KOPT-K1 (cell line): Measurements from ENCODE around the gene RNF222.
"Not testable (repeated sequence)": the region's sequence is repeated elsewhere in the genome, so short reads cannot be mapped to it uniquely, and the experiment has no call there.

ENCODE experiments used
- H3K27ac ChIP-seq: fragments of 200-600 bp; sonication (generic); 2 replicates; pipeline ENCODE4 v1.5.1; 2016; ENCODE audit warnings: antibody characterized with exemption, mild to moderate bottlenecking, low read depth, low read length; ENCODE audit not compliant: poor library complexity, severe bottlenecking
- H3K36me3 ChIP-seq: fragments of 200-600 bp; sonication (generic); 2 replicates; pipeline ENCODE4 v1.5.1; 2017; ENCODE audit warnings: antibody characterized with exemption, mild to moderate bottlenecking, low read length, moderate library complexity; ENCODE audit not compliant: insufficient read depth
- H3K9me3 ChIP-seq: fragments of 200-600 bp; sonication (generic); 2 replicates; pipeline ENCODE4 v1.5.1; 2017; ENCODE audit warnings: antibody characterized with exemption, low read length, mild to moderate bottlenecking; ENCODE audit not compliant: insufficient read depth, poor library complexity, severe bottlenecking

RNF222 gene

DNA sequence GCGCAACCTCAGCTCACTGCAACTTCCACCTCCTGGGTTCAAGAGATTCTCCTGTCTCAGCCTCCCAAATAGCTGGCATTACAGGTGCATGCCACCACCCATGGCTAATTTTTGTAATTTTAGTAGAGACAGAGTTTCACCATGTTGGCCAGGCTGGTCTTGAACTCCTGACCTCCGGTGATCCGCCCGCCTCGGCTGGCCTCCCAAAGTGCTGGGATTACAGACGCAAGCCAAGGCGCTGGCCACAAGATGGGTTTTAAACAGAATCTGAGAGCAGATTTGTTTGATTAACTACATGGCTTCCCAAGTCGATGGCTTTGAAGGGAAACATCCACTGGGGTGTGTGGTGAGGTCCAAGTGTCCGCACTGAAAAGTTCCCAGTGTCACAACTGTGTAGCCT lies 3.1 kb downstream of the RNF222 start:
- not testable (repeated sequence) for H3K9me3 ChIP-seq, H3K36me3 ChIP-seq, H3K27ac ChIP-seq

DNA sequence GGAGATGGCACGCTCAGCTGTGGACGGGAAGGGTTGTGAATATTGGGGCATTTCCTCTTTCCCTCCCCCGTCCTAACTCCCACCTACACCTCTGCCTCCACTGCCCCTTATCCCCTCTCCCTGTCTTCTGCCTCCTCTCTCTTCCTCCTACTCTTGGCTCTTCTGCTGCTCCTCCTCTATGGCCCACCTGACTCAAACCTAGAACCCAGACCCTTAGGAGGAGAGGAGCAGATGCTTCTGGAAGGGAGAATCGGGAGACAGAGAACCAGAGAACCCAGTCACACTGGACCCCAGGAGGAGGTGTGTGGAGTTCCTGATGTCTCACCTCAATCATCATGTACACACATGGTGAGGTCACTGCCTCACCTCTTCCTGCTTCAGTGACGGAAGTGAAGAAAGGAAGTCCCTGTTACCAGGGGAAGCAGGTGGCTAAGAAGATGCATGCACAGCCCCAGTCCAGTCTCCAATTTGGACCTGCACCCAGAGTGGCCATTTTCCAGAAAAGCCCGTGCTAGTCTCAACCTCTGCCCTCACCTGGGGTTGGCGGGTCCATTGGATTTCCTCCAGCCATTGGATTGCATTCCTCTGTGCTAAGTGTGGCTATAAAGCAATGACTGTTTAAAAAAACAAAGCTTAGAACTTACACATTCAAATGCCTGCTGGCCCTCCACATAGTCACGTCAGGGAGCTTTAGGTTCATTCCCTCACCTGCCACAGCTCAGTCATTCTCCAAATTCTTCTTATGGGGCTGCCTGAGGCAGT lies 4.0 kb downstream of the RNF222 start:
- no peaks in the 10 kb centered on the region for H3K36me3 ChIP-seq
- H3K9me3 ChIP-seq: no peaks in the 10 kb centered on the region
- H3K27ac ChIP-seq: peak overlapping the region; percentile 24

DNA sequence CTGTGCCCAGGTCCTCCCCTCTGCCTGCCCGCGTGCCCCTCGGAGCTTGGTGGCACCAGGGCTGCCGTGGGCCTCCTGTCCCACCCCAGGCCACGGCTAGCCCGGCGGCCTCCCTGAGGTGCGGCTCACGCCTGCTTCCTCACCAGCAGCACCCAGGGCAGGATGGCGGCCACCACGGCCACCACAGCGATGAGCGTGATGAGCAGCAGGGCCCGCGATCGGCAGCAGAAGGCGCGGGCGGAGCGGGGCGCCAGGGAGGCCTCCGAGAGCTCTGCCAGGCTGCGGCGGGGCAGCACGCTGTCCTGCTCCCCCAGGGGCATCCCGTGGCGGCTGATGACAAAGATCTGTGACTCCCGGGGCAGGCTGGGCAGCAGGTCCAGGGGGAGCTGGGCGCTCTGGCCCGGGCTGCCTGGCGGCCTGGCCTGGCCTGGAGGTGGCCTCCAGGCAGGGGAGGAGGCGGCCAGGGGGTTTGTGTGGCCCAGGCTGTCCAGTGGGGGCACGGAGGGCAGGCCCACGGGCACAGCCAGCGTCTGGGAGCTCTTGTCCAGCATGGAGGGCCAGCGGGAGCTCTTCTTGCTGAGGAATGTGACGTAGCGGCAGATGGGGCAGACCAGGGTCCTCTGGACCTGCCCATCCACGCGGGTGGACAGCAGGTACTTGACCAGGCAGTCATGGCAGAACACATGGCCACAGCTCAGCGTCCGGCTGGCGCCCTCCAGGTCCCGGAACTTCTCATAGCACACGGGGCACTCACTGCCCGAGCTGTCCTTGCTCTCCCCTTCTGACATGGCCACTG lies 4.8 kb downstream of the RNF222 start:
- peak overlapping the region; percentile 24 for H3K27ac ChIP-seq
- no peaks in the 10 kb centered on the region for H3K9me3 ChIP-seq
- H3K36me3 ChIP-seq: no peaks in the 10 kb centered on the region

DNA sequence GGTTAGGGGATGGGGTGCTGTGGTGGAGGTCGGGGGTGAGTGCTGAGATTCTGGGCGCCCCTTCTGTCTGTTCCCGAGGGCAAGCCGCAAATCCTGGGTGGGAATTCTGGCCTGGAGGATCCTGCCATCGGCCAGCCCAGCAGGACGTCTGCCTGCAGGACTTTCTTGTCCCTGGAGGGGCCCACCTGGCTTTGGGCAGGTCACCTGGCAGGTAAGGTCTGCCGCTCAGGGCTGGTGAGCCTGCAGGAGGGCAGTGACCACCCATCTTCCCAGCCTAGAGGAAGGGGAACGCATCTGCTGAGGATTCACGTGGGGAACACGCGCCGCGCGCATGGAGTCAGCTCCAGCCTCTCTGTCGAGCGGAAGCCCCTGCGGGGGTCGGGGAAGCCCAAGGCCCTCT lies 5.4 kb downstream of the RNF222 start:
- Histone ChIP-seq H3K27ac (peak overlapping the region; percentile 2), H3K9me3 (no peaks in the 10 kb centered on the region)

DNA sequence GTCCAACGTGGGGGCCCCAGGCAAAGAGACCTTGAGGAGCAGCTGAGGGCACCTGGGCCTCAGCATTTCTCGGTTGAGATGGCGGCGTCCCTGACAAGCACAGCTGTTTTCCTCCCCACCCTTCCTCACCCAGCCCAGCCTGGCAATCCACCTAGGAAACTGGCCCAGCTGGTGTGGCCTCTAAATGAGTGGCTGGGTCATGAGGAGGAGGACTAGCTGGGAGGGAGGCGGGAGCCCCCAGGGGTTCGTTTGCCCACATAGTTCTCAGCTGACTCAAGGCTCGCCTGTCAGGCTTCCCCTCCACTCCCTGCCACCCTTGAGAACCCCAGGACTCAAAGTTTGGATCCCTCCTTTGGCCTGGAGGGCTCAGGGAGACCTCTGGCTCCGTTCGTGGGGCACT lies 5.9 kb downstream of the RNF222 start:
- Histone ChIP-seq H3K36me3 (no peaks in the 10 kb centered on the region), H3K9me3 (no peaks in the 10 kb centered on the region), H3K27ac (peak overlapping the region; percentile 2)

More for the DNA sequence above, 5.4 kb downstream of the RNF222 start:
- H3K36me3 ChIP-seq: no peaks in the 10 kb centered on the region

DNA sequence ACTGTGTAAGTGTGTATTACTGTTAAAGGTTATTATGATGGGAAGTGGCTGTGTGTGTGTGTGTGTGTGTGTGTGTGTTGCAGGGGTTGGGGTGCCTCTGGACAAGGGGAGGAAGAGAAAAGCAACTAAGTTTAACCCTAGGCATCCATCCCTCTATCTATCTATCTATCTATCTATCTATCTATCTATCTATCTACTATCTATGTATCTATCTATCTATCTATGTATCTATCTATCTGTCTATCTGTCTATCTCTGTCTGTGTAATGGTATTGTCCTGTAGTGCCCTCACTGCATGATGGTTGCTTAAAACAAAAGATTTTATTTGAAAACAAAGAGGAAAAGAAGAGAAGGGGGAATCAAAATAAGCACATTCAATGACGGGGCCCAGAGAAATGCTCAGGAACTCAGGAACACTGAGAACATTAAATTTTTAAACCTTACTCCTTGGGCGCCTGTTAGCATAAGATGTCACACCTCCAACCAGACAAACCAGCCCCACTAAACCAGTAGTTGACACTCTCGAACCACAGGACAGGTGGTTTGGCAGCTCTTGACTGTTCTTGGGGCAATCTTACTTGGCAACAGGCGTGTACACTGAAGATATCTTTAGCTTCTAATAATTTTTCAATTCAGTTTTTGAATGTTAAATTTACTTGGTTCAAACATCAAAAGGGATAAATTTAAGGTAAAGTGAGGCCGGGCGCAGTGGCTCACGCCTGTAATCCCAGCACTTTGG lies 9.5 kb downstream of the RNF222 start:
- Histone ChIP-seq H3K9me3 (no peaks in the 10 kb centered on the region), H3K27ac (peak overlapping the region; percentile 98), H3K36me3 (no peaks in the 10 kb centered on the region)

DNA sequence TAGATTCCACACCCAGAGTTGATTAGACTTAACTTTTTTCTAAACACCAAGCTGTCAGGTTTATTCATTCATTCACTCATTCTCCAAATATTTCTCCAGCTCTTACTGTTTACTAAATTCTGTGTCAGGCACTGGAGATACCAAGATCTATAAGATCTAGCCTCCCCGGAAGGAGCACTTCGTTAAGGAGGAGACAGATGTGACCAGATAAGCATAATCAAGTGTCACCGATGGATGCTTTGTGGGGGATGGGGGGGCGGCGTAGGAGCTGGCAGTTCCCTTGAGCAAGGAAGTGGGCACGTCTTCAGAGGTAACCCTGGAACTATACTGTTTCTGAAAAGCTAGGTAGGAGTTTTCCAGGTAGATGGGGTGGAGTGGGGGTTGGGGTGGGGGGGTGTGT lies 10.8 kb downstream of the RNF222 start:
- Histone ChIP-seq H3K27ac (peak overlapping the region; percentile 98), H3K9me3 (no peaks in the 10 kb centered on the region), H3K36me3 (peaks cover 3% of the 10 kb centered on the region; the same call in 1 of the 2 replicates)

DNA sequence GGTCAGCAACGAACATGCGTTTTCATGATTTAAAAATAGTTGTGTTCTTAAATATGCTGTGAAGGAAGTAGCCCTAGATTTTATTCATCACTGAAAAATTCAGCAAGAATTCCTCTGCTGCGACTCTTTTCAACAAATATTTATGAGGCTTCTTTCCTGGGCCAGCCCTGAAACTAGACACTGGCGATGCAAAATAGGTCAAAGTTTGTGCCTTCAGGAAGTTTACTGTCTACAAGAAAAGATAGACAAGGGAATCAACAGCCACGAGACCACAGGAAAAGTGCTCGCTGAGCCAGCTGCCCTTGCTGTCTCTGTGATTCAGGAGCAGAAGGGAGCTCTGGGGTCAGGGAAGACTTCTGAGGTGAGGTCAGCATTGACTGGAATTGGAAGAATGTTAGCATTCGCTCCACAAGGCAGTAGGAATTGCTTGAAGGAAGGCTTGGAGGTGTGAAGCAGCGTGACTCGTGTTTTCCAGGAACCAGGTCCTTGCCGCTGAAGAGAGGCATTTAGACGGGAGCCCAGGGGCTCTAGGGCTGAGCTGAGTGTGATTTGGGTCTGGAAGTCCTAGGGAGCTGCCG lies 12.7 kb downstream of the RNF222 start:
- Histone ChIP-seq H3K9me3 (no peaks in the 10 kb centered on the region), H3K27ac (peak overlapping the region; percentile 98), H3K36me3 (peaks cover 23% of the 10 kb centered on the region)

DNA sequence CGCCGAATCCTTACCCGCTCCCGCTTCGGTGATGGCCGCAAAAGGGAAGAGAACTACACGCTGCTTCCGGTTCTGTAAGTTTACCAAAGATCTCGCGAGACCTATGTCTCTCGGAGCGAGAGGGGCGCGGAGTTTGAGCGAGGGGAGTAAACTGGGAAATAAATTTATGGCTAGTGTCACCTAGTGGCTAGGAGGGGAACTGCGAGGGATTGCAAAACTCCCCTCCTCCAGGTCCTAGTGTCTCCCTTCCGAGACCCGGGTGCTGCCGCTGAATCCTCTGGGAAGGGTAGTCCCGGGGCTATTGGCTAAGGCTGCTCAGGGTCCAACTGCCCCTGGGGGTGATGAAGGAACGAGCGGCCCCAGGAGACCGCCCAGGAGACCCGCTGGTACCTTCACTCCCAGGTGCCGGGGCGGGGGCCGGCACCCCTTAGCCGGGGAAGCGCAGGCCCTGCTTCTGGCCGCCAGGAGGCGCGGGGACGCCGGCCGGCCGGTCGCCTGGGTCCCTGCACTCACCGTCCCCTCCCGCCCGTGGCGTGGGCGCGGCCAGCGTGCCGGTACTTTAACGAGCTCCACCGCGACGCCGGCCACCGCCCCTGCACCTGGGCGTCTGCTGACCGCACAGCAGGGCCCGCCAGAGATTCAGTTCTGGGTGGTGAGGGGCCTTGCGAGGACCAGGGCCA lies 14.3 kb downstream of the RNF222 start, which contains the start of gene RPL26:
RPL26 (minus strand) TSS at position 51 of the 680 bp plus-strand sequence. CDS start 883 bp downstream, outside the sequence.
- Histone ChIP-seq H3K27ac (peak within 1 kb of the TSS; percentile 98), H3K9me3 (no peaks in the 10 kb centered on the region), H3K36me3 (peaks cover 39% of the 10 kb centered on the region)

DNA sequence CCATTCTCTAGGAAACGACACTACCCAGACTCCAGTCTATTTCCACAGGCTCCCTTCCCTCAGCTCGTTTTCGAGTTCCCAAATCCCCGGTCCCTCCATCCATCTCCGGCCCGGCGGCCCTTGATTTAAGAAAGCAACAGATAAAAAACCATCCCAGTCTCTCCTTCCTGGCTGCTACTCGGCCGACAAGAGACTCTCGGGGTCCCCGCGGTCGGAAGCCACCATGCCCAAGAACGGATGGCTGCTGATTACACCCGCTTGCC lies 14.8 kb downstream of the RNF222 start:
- Histone ChIP-seq H3K9me3 (no peaks in the 10 kb centered on the region), H3K36me3 (peaks cover 44% of the 10 kb centered on the region), H3K27ac (peak overlapping the region; percentile 98)

DNA sequence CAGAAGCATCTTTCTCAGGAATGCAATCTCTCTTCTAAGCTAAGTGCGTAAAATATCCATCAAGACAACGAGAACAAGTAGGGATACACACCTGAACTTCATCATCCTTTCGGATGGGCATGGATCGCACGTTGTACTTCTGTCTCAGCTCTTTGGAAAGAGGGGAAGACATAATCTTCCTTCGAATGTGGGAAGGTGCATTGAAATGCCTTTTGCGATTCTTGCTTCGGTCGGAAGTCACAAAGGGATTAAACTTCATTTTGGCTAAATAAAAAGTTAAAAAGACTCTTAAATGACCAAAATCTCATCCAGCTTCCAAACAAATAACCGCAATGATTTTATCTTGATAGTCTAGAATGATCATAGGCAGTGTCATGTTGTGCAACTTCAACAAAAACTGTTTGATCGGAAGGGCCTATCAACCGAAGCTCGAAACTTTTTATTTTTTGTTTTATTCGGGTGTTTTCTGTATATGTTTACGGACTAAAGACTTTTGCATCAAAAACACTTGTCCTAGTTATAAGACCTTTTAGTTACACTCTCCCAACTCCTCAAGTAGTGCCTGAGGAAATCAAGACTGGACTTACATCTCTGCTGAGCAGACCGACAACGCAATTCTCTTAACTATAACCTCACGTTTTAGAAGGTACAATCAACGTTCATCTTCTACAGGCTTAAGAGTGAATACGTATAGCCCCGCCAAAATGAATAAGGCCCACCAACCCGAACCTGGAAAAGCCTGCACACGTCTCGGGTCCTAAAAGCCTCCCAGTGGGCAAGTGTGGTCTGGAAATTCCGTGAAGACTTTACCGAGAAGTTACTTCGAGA lies 15.4 kb downstream of the RNF222 start:
- H3K9me3 ChIP-seq: no peaks in the 10 kb centered on the region
- H3K27ac ChIP-seq: peak overlapping the region; percentile 98
- peaks cover 49% of the 10 kb centered on the region for H3K36me3 ChIP-seq

DNA sequence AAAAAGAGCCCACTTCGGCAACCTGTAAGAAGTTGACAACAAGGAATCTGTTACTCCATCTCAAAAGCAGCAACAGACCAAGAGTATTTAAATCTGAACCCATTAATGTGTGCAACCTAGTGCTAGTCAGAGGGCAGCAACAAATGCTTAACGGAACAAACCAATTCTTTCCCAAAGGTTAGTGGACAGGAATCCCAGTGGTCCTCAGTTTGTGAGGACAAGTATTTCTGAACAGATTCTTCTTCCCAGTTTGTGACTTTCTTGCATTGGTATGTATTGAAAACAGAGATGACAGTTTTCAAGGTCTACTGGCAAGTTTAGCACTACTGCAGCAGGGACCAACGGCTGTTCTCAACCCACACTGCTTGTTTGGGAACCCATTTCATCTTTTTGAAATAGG lies 17.6 kb downstream of the RNF222 start:
- Histone ChIP-seq H3K27ac (no peak overlapping the region), H3K9me3 (no peaks in the 10 kb centered on the region), H3K36me3 (peaks cover 62% of the 10 kb centered on the region)

DNA sequence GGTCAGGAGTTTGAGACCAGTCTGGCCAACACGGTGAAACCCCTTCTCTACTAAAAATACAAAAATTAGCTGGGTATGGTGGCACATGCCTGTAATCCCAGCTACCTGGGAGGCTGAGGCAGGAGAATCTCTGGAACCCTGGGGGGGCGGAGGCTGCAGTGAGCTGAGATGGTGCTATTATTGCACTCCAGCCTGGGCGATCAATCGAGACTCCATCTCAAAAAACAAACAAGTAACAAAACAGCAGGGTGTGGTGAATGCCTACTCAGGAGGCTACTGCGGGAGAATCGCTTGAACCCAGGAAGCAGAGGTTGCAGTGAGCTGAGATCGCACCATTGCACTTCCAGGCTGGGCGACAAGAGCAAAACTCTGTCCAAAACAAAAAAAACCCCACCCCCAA lies 19.5 kb downstream of the RNF222 start:
- not testable (repeated sequence) for H3K27ac ChIP-seq, H3K9me3 ChIP-seq
- peaks cover 62% of the 10 kb centered on the region for H3K36me3 ChIP-seq

DNA sequence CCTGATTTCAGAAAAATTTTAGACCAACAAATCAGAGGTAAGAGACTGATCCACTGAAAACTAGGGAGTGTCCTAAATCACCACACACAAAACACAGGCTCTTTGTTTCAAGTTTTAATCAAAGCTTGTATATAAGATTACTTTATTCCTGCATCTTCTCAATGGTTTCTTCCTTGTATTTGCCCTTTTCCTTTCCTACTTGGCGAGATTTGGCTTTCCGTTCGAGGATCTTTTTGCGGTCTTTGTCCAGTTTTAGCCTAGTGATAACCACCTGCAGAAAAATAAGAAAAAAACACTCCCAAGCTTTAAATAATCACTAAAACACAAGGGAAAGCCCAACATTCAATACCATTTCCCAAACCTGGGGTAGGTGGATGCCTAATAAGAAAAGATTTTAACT lies 20.2 kb downstream of the RNF222 start:
- Histone ChIP-seq H3K36me3 (peaks cover 62% of the 10 kb centered on the region), H3K27ac (peak overlapping the region; percentile 80), H3K9me3 (no peaks in the 10 kb centered on the region)
